ENCODE results near the gene RGS18. TPM values are rescaled to one million over a fixed set of nuclear protein-coding genes. Genes with fewer than 3 reads are reported as not detected.

Gene RGS18
- total and polyA plus RNA-seq, 2 of the 8 experiments (the other 6 are each of a cell fraction or from before 2014, with no cell fraction given): not detected

DNA sequence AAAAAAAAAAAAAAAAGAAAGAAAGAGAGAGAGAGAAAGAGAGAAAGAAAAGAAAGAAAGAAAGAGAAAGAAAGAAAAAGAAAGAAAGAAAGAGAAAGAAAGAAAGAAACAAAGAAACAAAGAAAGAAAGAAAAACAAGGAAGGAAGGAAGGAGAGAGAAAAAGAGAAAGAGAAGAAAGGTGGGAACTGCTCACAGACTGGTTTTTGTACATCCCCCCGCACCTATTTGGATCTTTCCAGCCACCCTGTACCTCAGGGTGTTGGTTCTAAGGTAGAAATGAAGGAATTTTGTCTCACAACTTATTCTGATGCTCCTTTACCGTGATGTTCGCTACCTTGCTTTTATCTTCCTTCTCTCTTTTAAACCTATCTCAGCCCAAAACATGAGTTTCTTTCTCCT, 43.3 kb upstream of the RGS18 start (continued):
- no peak for TF ChIP-seq CHD7 (IDR thresholded peaks at IDR 0.05; ENCODE audit: insufficient replicate concordance, low read length)
- no peak for TF ChIP-seq POU5F1 (IDR thresholded peaks at IDR 0.05; ENCODE audit: low read depth, low read length)
- no peak for TF ChIP-seq NRF1 (IDR thresholded peaks at IDR 0.05; ENCODE audit: low read depth, low read length)
- TF ChIP-seq SIX5 (IDR thresholded peaks at IDR 0.05; ENCODE audit: low read depth, low read length): no peak
- TF ChIP-seq BRCA1 (IDR thresholded peaks at IDR 0.05; ENCODE audit: low read depth, low read length): no peak
- TF ChIP-seq, protein P1, sequence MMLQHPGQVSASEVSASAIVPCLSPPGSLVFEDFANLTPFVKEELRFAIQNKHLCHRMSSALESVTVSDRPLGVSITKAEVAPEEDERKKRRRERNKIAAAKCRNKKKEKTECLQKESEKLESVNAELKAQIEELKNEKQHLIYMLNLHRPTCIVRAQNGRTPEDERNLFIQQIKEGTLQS (IDR thresholded peaks at IDR 0.05; ENCODE audit: insufficient read depth, low read depth, low read length): no peak
